HepG2 (cell line): ENCODE data around the gene RPLP1. TPM values are rescaled to one million over a fixed set of nuclear protein-coding genes. Genes with fewer than 3 reads are reported as not detected.

Source experiments
- ATAC-seq: fragments of 200-7000 bp; cut with Tn5 transposase; 3 replicates; pipeline ENCODE4 v1.9.1; 2020; ENCODE audit warnings: mild to moderate bottlenecking, moderate library complexity
- BruUV-seq: library from RNA; stranded (reverse); fragments of 400-500 nt; replicated peaks from 2 replicates; lab custom pipeline; 2021; lab: Mats Ljungman, UMichigan
- CTCF ChIA-PET: fragments of 300-600 bp; formaldehyde crosslinking; extraction: SDS; loops from one replicate; lab custom pipeline; 2021; ENCODE audit warnings: low total read pairs, inconsistent platforms, low intra/inter-chr PET ratio; lab: Yijun Ruan, JAX
- POLR2A ChIA-PET: fragments of 350-600 bp; sonication (Branson Sonifier 250); formaldehyde crosslinking; loops from one replicate; lab custom pipeline; 2020; ENCODE audit warnings: antibody characterized with exemption, inconsistent platforms; lab: Yijun Ruan, JAX
- DNase-seq: peaks from one replicate; pipeline ENCODE4 v3.0.0-alpha.2; 2015; ENCODE audit warnings: low spot score
- FAIRE-seq: peaks from 3 replicates; lab custom pipeline; 2011; peaks lifted over from hg19 to GRCh38; lab: Jason Lieb, UNC
- H2AFZ ChIP-seq: one replicate; pipeline ENCODE4 v1.6.1; 2011; ENCODE audit warnings: low read length, inconsistent platforms
- H3K27ac ChIP-seq: fragments of 300-600 bp; 3 replicates; pipeline ENCODE4 v1.8.0; 2011; ENCODE audit warnings: mixed run types, mild to moderate bottlenecking, mixed read lengths, low read length, inconsistent platforms; ENCODE audit not compliant: insufficient read depth; ENCODE audit errors: extremely low read length
- H3K27me3 ChIP-seq, 2 experiments: fragments of 200-600 bp in 1 of 2; 2 replicates in 1 of 2; 3 replicates in 1 of 2; pipeline versions ENCODE4 v1.6.0 to v1.8.0; 2011; ENCODE audit warnings: low read length in 2 of 2, mild to moderate bottlenecking in 2 of 2, moderate library complexity in 2 of 2, inconsistent platforms in 1 of 2; ENCODE audit not compliant: insufficient read depth in 2 of 2, control insufficient read depth in 1 of 2
- H3K36me3 ChIP-seq, 2 experiments: fragments of 200-600 bp in 1 of 2; replicated peaks in 1 of 2; 2 replicates in 1 of 2; 3 replicates in 1 of 2; pipeline versions ENCODE4 v1.5.1 to v1.8.0; 2011; ENCODE audit warnings: low read length in 2 of 2, inconsistent platforms in 1 of 2; ENCODE audit not compliant: insufficient read depth in 2 of 2, control insufficient read depth in 1 of 2
- H3K4me1 ChIP-seq: 2 replicates; pipeline ENCODE4 v1.5.1; 2012; ENCODE audit warnings: low read length, inconsistent platforms; ENCODE audit not compliant: insufficient read depth
- H3K4me2 ChIP-seq: 2 replicates; pipeline ENCODE4 v1.6.0; 2011; ENCODE audit warnings: low read depth, low read length, inconsistent platforms
- H3K4me3 ChIP-seq, 3 experiments: fragments of 200-600 bp in 1 of 3; sonication (generic), shearing (Covaris generic) in 1 of 3; replicated peaks in 1 of 3; 2 replicates each; pipeline ENCODE4 v1.5.1; 2011 to 2016; ENCODE audit warnings: low read length in 3 of 3, inconsistent platforms in 2 of 3, low read depth in 2 of 3, mild to moderate bottlenecking in 2 of 3, control low read depth in 1 of 3, mixed read lengths in 1 of 3; ENCODE audit not compliant: insufficient read depth in 1 of 3
- H3K79me2 ChIP-seq: one replicate; pipeline ENCODE4 v1.6.1; 2011; ENCODE audit warnings: low read length, inconsistent platforms; ENCODE audit not compliant: insufficient read depth
- H3K9ac ChIP-seq: 2 replicates; pipeline ENCODE4 v1.6.0; 2011; ENCODE audit warnings: mild to moderate bottlenecking, low read depth, low read length, inconsistent platforms; ENCODE audit not compliant: insufficient read depth
- H3K9me3 ChIP-seq: 2 replicates; pipeline ENCODE4 v1.5.1; 2012; ENCODE audit warnings: mild to moderate bottlenecking, low read length
- H4K20me1 ChIP-seq: 2 replicates; pipeline ENCODE4 v1.6.0; 2011; ENCODE audit warnings: inconsistent platforms, mild to moderate bottlenecking, low read length, moderate library complexity; ENCODE audit not compliant: insufficient read depth
- DPF2 ChIP-seq: sonication (generic); formaldehyde crosslinking; IDR thresholded peaks from 2 replicates; pipeline ENCODE4 v1.4.0; 2020; ENCODE audit warnings: mild to moderate bottlenecking, low read depth, missing genetic modification reagents, borderline replicate concordance
- KDM2A ChIP-seq: sonication (generic); formaldehyde crosslinking; IDR thresholded peaks from 2 replicates; pipeline ENCODE4 v1.4.0; 2020; ENCODE audit warnings: low read depth, missing genetic modification reagents, borderline replicate concordance
- MAX ChIP-seq: IDR thresholded peaks from 2 replicates; pipeline ENCODE4 v1.6.1; 2012; ENCODE audit warnings: inconsistent platforms
- MLX ChIP-seq: IDR thresholded peaks from 2 replicates; pipeline ENCODE4 v1.6.1; 2016
- NCOR1 ChIP-seq: fragments of 200-600 bp; sonication (generic); IDR thresholded peaks from 2 replicates; pipeline ENCODE4 v1.7.0; 2017; ENCODE audit warnings: antibody characterized with exemption, low read length, borderline replicate concordance
- NR0B2 ChIP-seq: sonication (generic); formaldehyde crosslinking; IDR thresholded peaks from 2 replicates; pipeline ENCODE4 v1.4.0; 2020; ENCODE audit warnings: mild to moderate bottlenecking, missing genetic modification reagents
- PITX1 ChIP-seq: sonication (generic); formaldehyde crosslinking; IDR thresholded peaks from 2 replicates; pipeline ENCODE4 v1.5.1; 2020; ENCODE audit warnings: mild to moderate bottlenecking, missing genetic modification reagents
- PRPF4 ChIP-seq: fragments of 200-400 bp; formaldehyde crosslinking; IDR thresholded peaks from 2 replicates; pipeline ENCODE4 v1.6.1; 2016; ENCODE audit warnings: low read length, low read depth; ENCODE audit not compliant: poor library complexity, severe bottlenecking
- SMAD1 ChIP-seq: sonication (generic); formaldehyde crosslinking; IDR thresholded peaks from 2 replicates; pipeline ENCODE4 v1.4.0; 2020; ENCODE audit warnings: missing genetic modification reagents, low read depth, mild to moderate bottlenecking, borderline replicate concordance
- THAP8 ChIP-seq: sonication (generic); formaldehyde crosslinking; IDR thresholded peaks from 2 replicates; pipeline ENCODE4 v1.5.1; 2020; ENCODE audit warnings: missing genetic modification reagents, mild to moderate bottlenecking, borderline replicate concordance
- XBP1 ChIP-seq: sonication (generic); formaldehyde crosslinking; IDR thresholded peaks from 2 replicates; pipeline ENCODE4 v1.5.0; 2020; ENCODE audit warnings: missing genetic modification reagents
- ZBTB38 ChIP-seq: sonication (generic); formaldehyde crosslinking; IDR thresholded peaks from 2 replicates; pipeline ENCODE4 v1.5.1; 2020; ENCODE audit warnings: mild to moderate bottlenecking, missing genetic modification reagents
- ZNF337 ChIP-seq: sonication (generic); formaldehyde crosslinking; IDR thresholded peaks from 2 replicates; pipeline ENCODE4 v1.5.1; 2020; ENCODE audit warnings: missing genetic modification reagents, low read depth, mild to moderate bottlenecking, borderline replicate concordance
- ZNF460 ChIP-seq: sonication (generic); formaldehyde crosslinking; IDR thresholded peaks from 2 replicates; pipeline ENCODE4 v1.5.1; 2020; ENCODE audit warnings: missing genetic modification reagents, mild to moderate bottlenecking, borderline replicate concordance
- ZNF597 ChIP-seq: sonication (generic); formaldehyde crosslinking; IDR thresholded peaks from 2 replicates; pipeline ENCODE4 v1.5.0; 2020; ENCODE audit warnings: missing genetic modification reagents
- ZNF598 ChIP-seq: sonication (generic); formaldehyde crosslinking; IDR thresholded peaks from 2 replicates; pipeline ENCODE4 v1.5.1; 2020; ENCODE audit warnings: mild to moderate bottlenecking, missing genetic modification reagents, borderline replicate concordance
- ZNF724P ChIP-seq: sonication (generic); formaldehyde crosslinking; IDR thresholded peaks from 2 replicates; pipeline ENCODE4 v1.8.0; 2022; ENCODE audit warnings: missing genetic modification reagents, borderline replicate concordance
- WGBS: methylation state at CpG from one replicate; pipeline ENCODE4 v1.1.6; 2017; ENCODE audit warnings: low lambda C conversion rate; 5-methylcytosine and 5-hydroxymethylcytosine counted together
- in situ Hi-C: cut with HindIII; loops from 2 replicates; pipeline ENCODE4 v1.10.0; 2017; ENCODE audit warnings: low pct_unique_long_range_greater_than_20kb; ENCODE audit not compliant: extremely low pct_ligation_motif_present
- intact Hi-C: fragments of 100-400 bp; cut with micrococcal nuclease; formaldehyde crosslinking; loops from one replicate; pipeline ENCODE4 v1.10.0; 2022; ENCODE audit not compliant: unreplicated experiment
- polyA plus RNA-seq, 8 experiments: library from polyadenylated mRNA; depleted of rRNA in 3 of 8; stranded (reverse) in 7 of 8; unstranded in 1 of 8; fragments of >200 nt; fragmentation: Illumina TruSeq in 4 of 8; extraction: Trizol in 4 of 8; gene quantifications; 2 replicates each; pipeline versions ENCODE4 v1.2.1 to v1.2.3, GENCODE V29; 2011 to 2016; ENCODE audit warnings: low read depth in 4 of 8, missing spikeins in 1 of 8, mixed read lengths in 1 of 8; ENCODE audit not compliant: insufficient read depth in 1 of 8
- total RNA-seq, 5 experiments: library from RNA; depleted of rRNA; stranded (reverse); fragments of >200 nt; fragmentation: Illumina TruSeq; extraction: Trizol; gene quantifications; 2 replicates each; pipeline ENCODE4 v1.2.3, GENCODE V29; 2016; ENCODE audit warnings: low read depth in 1 of 5

RPLP1 gene
- total and polyA plus RNA-seq, 2 of the 13 experiments (the other 11 are each of a cell fraction or from before 2014, with no cell fraction given), result 817 to 929 TPM

- TF ChIP-seq NR0B2 (CRISPR knock-in tag) (no peak), MAX (0 out of 2 replicates have a peak, but pooled peaks have one; percentile 9), ZBTB38 (0 out of 2 replicates have a peak, but pooled peaks have one; percentile 16), ZNF598 (CRISPR knock-in tag) (no peak), ZNF724P (CRISPR knock-in tag) (no peak), ZNF597 (CRISPR knock-in tag) (no peak), NCOR1 (0 out of 2 replicates have a peak, but pooled peaks have one; percentile 14), SMAD1 (CRISPR knock-in tag) (no peak)
These were observed 9.4 kb downstream of the RPLP1 start (continued) for GRCh38 chr15:69462030-69462492.

- Histone ChIP-seq H3K4me3 (peak overlapping the region; percentile 54 to 81 (median 79)), H3K4me1 (peaks cover 32% of the 10 kb centered on the region), H3K27ac (peak overlapping the region; percentile 86), H3K9ac (peak overlapping the region; percentile 83), H3K79me2 (no peaks in the 10 kb centered on the region), H3K36me3 (no peaks in the 10 kb centered on the region), H2AFZ (peak overlapping the region; percentile 59), H4K20me1 (no peaks in the 10 kb centered on the region), H3K4me2 (peak overlapping the region; percentile 97), H3K9me3 (no peaks in the 10 kb centered on the region), H3K27me3 (peaks cover 0 to 5% of the 10 kb centered on the region in 2 experiments; a peak in 3 of 5 replicates)
- ATAC-seq, result peak; percentile 89
- ChIA-PET POLR2A (interaction anchor here (0.6 to 4.0 kb wide), 8 partner anchors 10 to 643 kb away, joined by 3 to 149 read pairs (median 4); partner anchors contain the start of genes GLCE, KIF23 and RPLP1), CTCF (interaction anchor here (0.5 to 0.7 kb wide), 2 partner anchors 129 to 404 kb away, joined by 3 read pairs; no protein-coding TSS in a partner anchor)
- no TSS peak for BruUV-seq
- intact Hi-C loops, result loop anchor here (2.0 to 5.0 kb wide), 2 partner anchors 48 to 130 kb away; partner anchors contain the start of gene KIF23
- under 1% methylated on average over 22 of the region's 46 CpGs for WGBS
- in situ Hi-C loops, result loop anchor here (25.0 kb wide), 2 partner anchors 625 to 650 kb away; partner anchors contain the start of genes ANP32A and TLE3
- peak; percentile 96 for DNase-seq
- FAIRE-seq, result peak; percentile 92
- peak; percentile 88 for TF ChIP-seq KDM2A (CRISPR knock-in tag)
- TF ChIP-seq XBP1, result no peak
- no peak for TF ChIP-seq DPF2 (CRISPR knock-in tag)
- 0 out of 2 replicates have a peak, but pooled peaks have one; percentile 11 for TF ChIP-seq MLX
- TF ChIP-seq ZNF460 (CRISPR knock-in tag), result peak; percentile 99
- no peak for TF ChIP-seq THAP8 (CRISPR knock-in tag)
- TF ChIP-seq ZNF337 (CRISPR knock-in tag), result peak; percentile 75; the same call in 1 of the 2 replicates
- peak; percentile 78; the same call in 1 of the 2 replicates for TF ChIP-seq PITX1 (CRISPR knock-in tag)
- no peak for TF ChIP-seq PRPF4
These were observed 10.0 kb downstream of the RPLP1 start for GRCh38 chr15:69462493-69463181.
